ENCODE results near the gene FXYD5.

FXYD5 gene

GRCh38 chr19:35174226-35174625, 19.7 kb downstream of the FXYD5 start:
- DNase-seq (ENCODE audit: low read depth): no peak
- no peak for TF ChIP-seq CTCF (IDR thresholded peaks at IDR 0.05; ENCODE audit: low read length, missing control alignments)
- no peak overlapping the region for H3K4me3 ChIP-seq (replicated peaks; ENCODE audit: low read depth, low read length)

DNA sequence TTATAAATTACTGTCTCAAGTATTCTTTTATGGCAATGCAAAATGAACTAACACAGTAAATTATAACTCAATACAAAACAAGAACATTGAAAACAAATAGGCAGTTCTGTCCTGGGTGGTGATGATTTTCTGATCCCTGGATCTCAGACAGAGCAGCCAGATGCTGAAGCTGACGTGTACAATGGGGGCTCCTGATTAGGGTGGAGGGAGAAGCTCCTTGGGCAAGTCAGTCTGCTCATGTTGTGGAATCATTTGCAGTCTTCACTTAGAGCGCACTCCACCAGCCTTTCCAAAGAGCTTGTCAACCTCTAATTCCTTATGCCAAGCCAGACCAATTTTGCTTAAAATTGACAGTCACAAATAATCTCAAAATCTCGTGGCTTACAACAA, 21.6 kb downstream of the FXYD5 start:
- no peak for TF ChIP-seq CTCF (IDR thresholded peaks at IDR 0.05; ENCODE audit: low read length, missing control alignments)
- no peak for DNase-seq (ENCODE audit: low read depth)

DNA sequence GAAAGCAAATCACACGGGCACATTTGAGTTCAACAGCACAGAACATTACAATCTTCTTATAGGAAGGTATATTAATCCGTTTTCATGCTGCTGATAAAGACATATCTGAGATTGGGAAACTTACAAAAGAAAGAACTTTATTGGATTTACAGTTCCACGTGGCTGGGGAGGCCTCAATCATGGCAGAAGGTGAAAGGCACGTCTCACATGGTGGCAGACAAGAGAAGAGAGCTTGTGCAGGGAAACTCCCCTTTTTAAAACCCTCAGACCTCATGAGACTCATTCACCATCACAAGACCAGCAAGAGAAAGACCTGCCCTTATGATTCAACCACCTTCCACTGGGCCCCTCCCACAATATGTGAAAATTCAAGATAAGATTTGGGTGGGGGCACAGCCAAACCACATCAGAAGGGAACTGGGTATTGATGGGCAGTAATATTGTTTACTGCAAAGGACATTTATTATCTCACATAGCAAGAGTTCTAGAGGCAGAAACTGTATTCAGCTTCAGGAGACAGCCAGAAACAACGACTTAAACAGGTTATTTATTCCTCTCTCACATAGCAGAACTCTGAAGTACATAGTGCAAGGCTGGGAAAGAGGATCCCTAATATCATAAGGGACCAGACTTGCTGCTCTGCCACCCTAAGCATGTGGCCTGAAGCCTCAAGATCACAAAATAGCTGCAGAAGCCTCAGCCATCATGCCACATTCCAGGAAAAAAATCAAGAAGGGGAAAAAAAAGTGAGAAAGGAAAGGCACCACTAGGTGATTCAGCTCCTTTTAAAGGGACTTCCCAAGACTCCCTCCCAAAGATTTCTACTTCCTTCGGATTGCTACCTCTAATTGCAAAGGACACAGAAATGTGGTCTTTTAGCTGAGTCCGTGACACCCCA, 23.1 kb downstream of the FXYD5 start:
- H3K4me3 ChIP-seq (replicated peaks; ENCODE audit: low read depth, low read length): no peak overlapping the region
- TF ChIP-seq CTCF (IDR thresholded peaks at IDR 0.05; ENCODE audit: low read length, missing control alignments): no peak
- DNase-seq (ENCODE audit: low read depth): no peak

More for the DNA sequence above, 21.6 kb downstream of the FXYD5 start:
- H3K4me3 ChIP-seq (replicated peaks; ENCODE audit: low read depth, low read length): no peak overlapping the region

GRCh38 chr19:35178701-35179100, 24.2 kb downstream of the FXYD5 start:
- DNase-seq (ENCODE audit: low read depth): peak; percentile 30
- no peak overlapping the region for H3K4me3 ChIP-seq (replicated peaks; ENCODE audit: low read depth, low read length)
- TF ChIP-seq CTCF (IDR thresholded peaks at IDR 0.05; ENCODE audit: low read length, missing control alignments): no peak

- no peak for TF ChIP-seq CTCF (IDR thresholded peaks at IDR 0.05; ENCODE audit: low read length, missing control alignments)
- no peak for DNase-seq (ENCODE audit: low read depth)
These were observed 25.3 kb downstream of the FXYD5 start for GRCh38 chr19:35179830-35180229.

DNA sequence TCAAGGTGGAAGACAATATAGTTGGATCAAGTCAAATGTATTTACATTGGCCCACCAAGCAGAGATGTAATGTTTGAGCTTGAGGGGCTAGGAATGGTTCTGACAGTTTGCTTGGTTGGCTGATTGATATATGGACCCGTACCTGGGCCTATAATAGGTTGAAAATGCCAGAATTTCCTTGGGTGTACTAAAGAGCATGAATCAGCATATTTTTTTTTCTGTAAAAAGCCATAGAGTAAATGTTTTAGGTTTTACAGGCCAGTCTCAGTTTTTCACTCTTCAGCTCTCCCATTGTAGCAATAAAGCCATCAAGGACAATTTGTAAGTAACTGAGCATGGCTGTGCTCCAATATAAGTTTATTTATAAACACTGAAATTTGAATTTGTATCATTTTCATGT, 26.9 kb downstream of the FXYD5 start:
- no peak overlapping the region for H3K4me3 ChIP-seq (replicated peaks; ENCODE audit: low read depth, low read length)
- no peak for DNase-seq (ENCODE audit: low read depth)
- TF ChIP-seq CTCF (IDR thresholded peaks at IDR 0.05; ENCODE audit: low read length, missing control alignments): no peak

More at GRCh38 chr19:35179830-35180229, 25.3 kb downstream of the FXYD5 start:
- H3K4me3 ChIP-seq (replicated peaks; ENCODE audit: low read depth, low read length): no peak overlapping the region

- no peak for DNase-seq (ENCODE audit: low read depth)
- no peak overlapping the region for H3K4me3 ChIP-seq (replicated peaks; ENCODE audit: low read depth, low read length)
- TF ChIP-seq CTCF (IDR thresholded peaks at IDR 0.05; ENCODE audit: low read length, missing control alignments): no peak
These were observed 29.7 kb downstream of the FXYD5 start for GRCh38 chr19:35184267-35184666.
